GM19023 (cell line): ENCODE measurements around the gene ZNF460.
"Not testable (repeated sequence)": the region's sequence is repeated elsewhere in the genome, so short reads cannot be mapped to it uniquely, and the experiment has no call there.

Experiments used
- ATAC-seq: cut with Tn5 transposase; IDR thresholded peaks from one replicate; pipeline ENCODE4 v1.9.1; 2021; ENCODE audit warnings: mild to moderate bottlenecking, moderate library complexity; ENCODE audit not compliant: unreplicated experiment

ZNF460 gene

GRCh38 chr19:57280165-57280961, at the start of gene ZNF460:
Gene ZNF460, plus strand, starts transcription at chr19:57280485. Its CDS starts 322 bp downstream, at chr19:57280807.
- peak; percentile 74 for ATAC-seq

GRCh38 chr19:57231686-57232085, 48.6 kb upstream of the ZNF460 start:
- no peak for ATAC-seq

- no peak for ATAC-seq
Observed at GRCh38 chr19:57233207-57233606, 47.1 kb upstream of the ZNF460 start.

GRCh38 chr19:57239982-57240310, 40.3 kb upstream of the ZNF460 start:
- no peak for ATAC-seq

GRCh38 chr19:57240311-57241090, 39.8 kb upstream of the ZNF460 start, which contains the start of gene ZNF805:
Gene ZNF805, plus strand, starts transcription at chr19:57240632. Its CDS starts 260 bp downstream, at chr19:57240892.
- ATAC-seq: peak; percentile 94

- no peak for ATAC-seq
Observed at GRCh38 chr19:57241176-57241575, 39.1 kb upstream of the ZNF460 start.

GRCh38 chr19:57242821-57243220, 37.5 kb upstream of the ZNF460 start:
- no peak for ATAC-seq

- ATAC-seq: no peak
Observed at GRCh38 chr19:57244513-57244912, 35.8 kb upstream of the ZNF460 start.

GRCh38 chr19:57245066-57245465, 35.2 kb upstream of the ZNF460 start:
- ATAC-seq: no peak

GRCh38 chr19:57245959-57246358, 34.3 kb upstream of the ZNF460 start:
- no peak for ATAC-seq

- no peak for ATAC-seq
Observed at GRCh38 chr19:57248646-57249045, 31.6 kb upstream of the ZNF460 start.

GRCh38 chr19:57249329-57249728, 31.0 kb upstream of the ZNF460 start:
- ATAC-seq: no peak

- not testable (repeated sequence) for ATAC-seq
Observed at GRCh38 chr19:57253767-57254166, 26.5 kb upstream of the ZNF460 start.

GRCh38 chr19:57262044-57262443, 18.2 kb upstream of the ZNF460 start:
- ATAC-seq: no peak

- no peak for ATAC-seq
Observed at GRCh38 chr19:57263244-57263741, 17.0 kb upstream of the ZNF460 start.

GRCh38 chr19:57267291-57267690, 13.0 kb upstream of the ZNF460 start:
- no peak for ATAC-seq

GRCh38 chr19:57269515-57270250, 10.6 kb upstream of the ZNF460 start:
- no peak for ATAC-seq

- ATAC-seq: no peak
Observed at GRCh38 chr19:57271280-57271679, 9.0 kb upstream of the ZNF460 start.

- no peak for ATAC-seq
Observed at GRCh38 chr19:57273014-57273413, 7.3 kb upstream of the ZNF460 start.

GRCh38 chr19:57276430-57276829, 3.9 kb upstream of the ZNF460 start:
- ATAC-seq: no peak

- not testable (repeated sequence) for ATAC-seq
Observed at GRCh38 chr19:57278481-57278880, 1.8 kb upstream of the ZNF460 start.
